Mesendoderm (in vitro differentiated cells): Measurements from ENCODE around the gene B4GALNT4.

Experiments used
- DNase-seq: peaks from one replicate; pipeline ENCODE4 v3.0.0; 2013
- H2AK5ac ChIP-seq: 2 replicates; pipeline ENCODE4 v1.6.1; 2013; ENCODE audit warnings: low read length, inconsistent platforms
- H2BK120ac ChIP-seq: 2 replicates; pipeline ENCODE4 v1.6.1; 2013; ENCODE audit warnings: low read depth, mild to moderate bottlenecking, low read length, moderate library complexity, mixed read lengths
- H2BK15ac ChIP-seq: replicated peaks from 2 replicates; pipeline ENCODE4 v1.6.1; 2013; ENCODE audit warnings: low read depth, mild to moderate bottlenecking, moderate library complexity
- H2BK5ac ChIP-seq: 2 replicates; pipeline ENCODE4 v1.6.1; 2013; ENCODE audit warnings: low read length, inconsistent platforms
- H3K18ac ChIP-seq: 2 replicates; pipeline ENCODE4 v1.6.1; 2013; ENCODE audit warnings: mild to moderate bottlenecking, low read length, mixed read lengths
- H3K23ac ChIP-seq: one replicate; pipeline ENCODE4 v1.6.1; 2013; ENCODE audit warnings: low read length
- H3K27ac ChIP-seq: 2 replicates; pipeline ENCODE4 v1.5.1; 2013; ENCODE audit warnings: low read depth, mild to moderate bottlenecking, inconsistent platforms, low read length, moderate library complexity
- H3K27me3 ChIP-seq: 2 replicates; pipeline ENCODE4 v1.6.1; 2013; ENCODE audit warnings: low read length, control low read depth, mild to moderate bottlenecking, inconsistent platforms; ENCODE audit not compliant: insufficient read depth, poor library complexity
- H3K36me3 ChIP-seq: 2 replicates; pipeline ENCODE4 v1.6.1; 2013; ENCODE audit warnings: low read length, inconsistent platforms; ENCODE audit not compliant: control insufficient read depth, insufficient read depth
- H3K4ac ChIP-seq: one replicate; pipeline ENCODE4 v1.6.1; 2013; ENCODE audit warnings: low read depth, mild to moderate bottlenecking, low read length, moderate library complexity
- H3K4me1 ChIP-seq: 2 replicates; pipeline ENCODE4 v1.6.1; 2013; ENCODE audit warnings: low read depth, low read length, inconsistent platforms; ENCODE audit not compliant: control insufficient read depth
- H3K4me2 ChIP-seq: 2 replicates; pipeline ENCODE4 v1.6.1; 2013; ENCODE audit warnings: low read length
- H3K4me3 ChIP-seq: 2 replicates; pipeline ENCODE4 v1.5.1; 2013; ENCODE audit warnings: mild to moderate bottlenecking, low read length
- H3K56ac ChIP-seq: one replicate; pipeline ENCODE4 v1.6.1; 2013; ENCODE audit warnings: low read length
- H3K79me1 ChIP-seq: 2 replicates; pipeline ENCODE4 v1.6.1; 2013; ENCODE audit warnings: low read length, inconsistent platforms
- H3K79me2 ChIP-seq: 2 replicates; pipeline ENCODE4 v1.6.1; 2013; ENCODE audit warnings: mild to moderate bottlenecking, low read length; ENCODE audit not compliant: control insufficient read depth, insufficient read depth
- H3K9ac ChIP-seq: 2 replicates; pipeline ENCODE4 v1.6.1; 2013; ENCODE audit warnings: low read length, inconsistent platforms
- H4K5ac ChIP-seq: one replicate; pipeline ENCODE4 v1.6.1; 2013; ENCODE audit warnings: low read length
- H4K8ac ChIP-seq: one replicate; pipeline ENCODE4 v1.6.1; 2013; ENCODE audit warnings: low read depth, mild to moderate bottlenecking, control low read depth, low read length, moderate library complexity
- WGBS: extraction: QIAGEN DNeasy Blood & Tissue Kit; methylation state at CpG from one replicate; pipeline ENCODE4 v1.1.7; 2013; ENCODE audit warnings: low lambda C conversion rate, missing lambda C conversion rate; ENCODE audit not compliant: insufficient coverage; ENCODE audit errors: extremely low coverage; 5-methylcytosine and 5-hydroxymethylcytosine counted together

The B4GALNT4 gene

DNA sequence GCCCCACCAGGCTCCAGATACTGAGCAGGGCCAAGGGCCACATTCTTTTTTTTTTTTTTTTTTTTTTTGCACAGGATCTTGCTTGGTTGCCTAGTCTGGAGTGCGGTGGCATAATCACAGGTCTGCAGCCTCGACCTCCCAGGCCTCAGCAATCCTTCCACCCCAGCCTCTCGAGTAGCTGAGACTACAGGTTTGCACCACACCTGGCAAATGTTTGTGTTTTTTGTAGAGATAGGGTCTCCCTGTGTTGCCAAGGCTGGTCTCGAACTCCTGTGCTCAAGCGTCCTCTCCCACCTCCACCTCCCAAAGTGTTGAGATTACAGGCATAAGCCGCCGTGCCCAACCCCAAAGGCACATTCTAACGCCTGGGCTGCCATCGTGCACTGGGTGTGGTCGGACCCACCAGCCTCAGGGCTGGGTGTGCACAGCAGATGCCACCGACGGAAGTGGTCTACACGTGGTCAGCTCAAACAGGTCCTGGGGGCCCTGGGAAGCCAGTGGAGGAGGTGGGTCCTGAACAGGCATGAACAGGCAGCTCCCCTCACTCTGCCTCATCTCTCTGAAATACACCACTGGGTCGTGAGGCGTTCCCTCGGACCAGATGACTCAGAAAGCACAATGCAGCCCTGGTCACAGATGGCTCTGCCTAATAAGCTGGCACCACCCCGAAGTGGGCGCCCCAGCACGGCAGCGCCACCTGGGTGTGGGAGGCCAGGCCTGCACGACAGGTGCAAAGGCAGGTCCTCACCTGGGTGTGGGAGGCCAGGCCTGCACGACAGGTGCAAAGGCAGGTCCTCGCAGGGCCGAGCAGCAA, 5.1 kb upstream of the B4GALNT4 start:
- H3K23ac ChIP-seq, result no peak overlapping the region
- no peak overlapping the region for H2BK5ac ChIP-seq
- H3K4me3 ChIP-seq, result no peak overlapping the region
- no peaks in the 10 kb centered on the region for H3K79me1 ChIP-seq
- no peak overlapping the region for H3K56ac ChIP-seq
- H3K27me3 ChIP-seq, result no peaks in the 10 kb centered on the region
- no peak overlapping the region for H3K9ac ChIP-seq
- no peak overlapping the region for H3K27ac ChIP-seq
- H2BK15ac ChIP-seq, result no peak overlapping the region
- H2BK120ac ChIP-seq, result no peak overlapping the region
- no peaks in the 10 kb centered on the region for H3K79me2 ChIP-seq
- H3K36me3 ChIP-seq, result no peaks in the 10 kb centered on the region
- no CpG with 5 or more reads among the region's 24 CpGs for WGBS
- no peak overlapping the region for H3K4me2 ChIP-seq
- peaks cover 5% of the 10 kb centered on the region for H3K4me1 ChIP-seq
- DNase-seq, result peak; percentile 69
- no peak overlapping the region for H2AK5ac ChIP-seq
- no peak overlapping the region for H3K4ac ChIP-seq
- H4K5ac ChIP-seq, result no peak overlapping the region
- H3K18ac ChIP-seq, result no peak overlapping the region
- no peak overlapping the region for H4K8ac ChIP-seq

DNA sequence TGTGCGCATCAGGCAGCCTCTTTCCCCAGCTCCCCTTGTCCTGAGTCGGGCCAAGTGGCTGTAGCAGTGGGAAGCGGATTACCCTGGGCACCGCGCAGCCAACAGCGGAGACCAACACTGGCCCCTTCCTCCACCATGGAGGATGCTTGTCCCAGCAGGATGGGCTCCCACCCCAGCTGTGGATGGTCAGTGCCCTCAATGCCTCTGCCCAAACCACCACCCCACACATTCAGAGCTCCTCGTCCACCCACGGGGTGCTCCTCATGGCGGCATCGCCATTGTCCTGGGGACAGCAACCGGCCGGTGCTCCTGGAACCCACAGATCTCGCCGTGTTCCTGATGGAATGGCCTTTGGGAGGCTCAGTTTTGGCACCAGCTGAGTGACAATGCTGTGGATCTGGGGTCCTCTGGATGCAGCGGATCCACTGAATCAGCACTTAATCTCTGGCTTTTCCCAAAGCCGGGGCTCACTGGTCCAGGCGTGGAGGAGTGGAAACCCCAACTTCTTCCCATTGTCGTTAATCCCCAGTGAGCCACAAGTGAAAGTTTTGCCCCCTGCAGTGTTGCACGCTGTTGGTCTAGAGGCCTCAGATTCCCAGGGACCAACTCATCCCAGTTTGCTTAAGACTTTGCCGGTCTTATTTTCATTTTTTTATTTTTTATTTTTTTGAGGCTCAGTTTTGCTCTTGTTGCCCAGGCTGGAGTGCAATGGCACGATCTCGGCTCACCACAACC, 4.1 kb upstream of the B4GALNT4 start:
- Histone ChIP-seq H4K8ac (no peak overlapping the region), H3K18ac (no peak overlapping the region), H4K5ac (no peak overlapping the region), H3K56ac (no peak overlapping the region), H3K79me2 (no peaks in the 10 kb centered on the region), H2BK5ac (no peak overlapping the region), H3K27ac (no peak overlapping the region), H3K4me2 (no peak overlapping the region), H2BK120ac (no peak overlapping the region), H3K27me3 (no peaks in the 10 kb centered on the region), H3K36me3 (no peaks in the 10 kb centered on the region), H2BK15ac (no peak overlapping the region), H3K4ac (no peak overlapping the region), H3K79me1 (no peaks in the 10 kb centered on the region), H3K4me1 (peaks cover 5% of the 10 kb centered on the region), H2AK5ac (no peak overlapping the region), H3K9ac (no peak overlapping the region), H3K4me3 (no peak overlapping the region), H3K23ac (no peak overlapping the region)
- no peak for DNase-seq
- WGBS, result no CpG with 5 or more reads among the region's 22 CpGs

DNA sequence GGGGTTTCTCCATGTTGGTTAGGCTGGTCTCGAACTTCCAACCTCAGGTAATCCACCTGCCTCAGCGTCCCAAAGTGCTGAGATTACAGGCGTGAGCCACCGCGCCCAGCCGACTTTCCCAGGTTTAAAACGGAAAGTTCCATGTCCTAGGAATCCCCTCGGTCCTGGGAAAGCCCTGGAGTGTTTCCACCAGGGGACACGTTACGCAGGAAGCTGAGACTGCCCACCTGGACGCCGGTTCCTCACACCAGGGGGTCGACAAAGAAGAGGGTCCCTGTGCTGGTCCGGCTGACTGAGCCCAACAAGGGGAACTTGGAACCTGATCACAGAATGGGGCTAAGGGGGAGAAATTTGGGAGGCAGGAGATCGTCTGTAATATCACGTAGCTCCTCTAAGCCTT, 3.5 kb upstream of the B4GALNT4 start:
- WGBS, result no CpG with 5 or more reads among the region's 16 CpGs
- Histone ChIP-seq H3K27me3 (no peaks in the 10 kb centered on the region), H3K56ac (no peak overlapping the region), H2BK120ac (no peak overlapping the region), H4K8ac (no peak overlapping the region), H3K27ac (no peak overlapping the region), H3K9ac (no peak overlapping the region), H2AK5ac (no peak overlapping the region), H3K4me2 (no peak overlapping the region), H4K5ac (no peak overlapping the region), H3K4ac (no peak overlapping the region), H2BK15ac (no peak overlapping the region), H3K79me2 (no peaks in the 10 kb centered on the region), H3K18ac (no peak overlapping the region), H3K23ac (no peak overlapping the region), H3K4me1 (peaks cover 5% of the 10 kb centered on the region), H3K79me1 (no peaks in the 10 kb centered on the region), H3K36me3 (no peaks in the 10 kb centered on the region), H2BK5ac (no peak overlapping the region), H3K4me3 (no peak overlapping the region)
- DNase-seq, result no peak

DNA sequence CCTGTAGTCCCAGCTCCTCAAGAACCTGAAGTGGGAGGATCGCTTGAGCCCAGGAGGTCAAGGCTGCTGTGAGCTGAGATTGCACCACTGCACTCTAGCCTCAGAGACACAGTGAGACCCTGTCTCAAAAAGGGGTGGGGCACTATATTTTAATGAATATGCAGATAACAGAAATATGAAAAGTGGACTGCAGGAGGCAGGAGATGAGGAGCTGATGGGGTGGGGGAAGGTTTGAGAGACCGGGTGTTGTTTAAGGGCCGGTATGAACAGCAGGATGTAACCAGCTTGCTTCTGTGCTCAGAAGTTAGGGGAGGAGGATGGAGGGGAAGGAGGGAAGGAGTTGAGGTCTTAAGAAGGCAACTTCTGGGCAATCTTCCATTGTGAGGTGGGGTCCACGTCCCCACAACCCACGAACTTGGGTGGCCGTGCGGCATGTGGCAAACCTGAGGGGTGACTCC, 1.3 kb upstream of the B4GALNT4 start:
- no peak overlapping the region for H4K8ac ChIP-seq
- no peak overlapping the region for H3K27ac ChIP-seq
- H2AK5ac ChIP-seq, result no peak overlapping the region
- no peak overlapping the region for H3K18ac ChIP-seq
- H3K4me1 ChIP-seq, result peaks cover 5% of the 10 kb centered on the region
- WGBS, result no CpG with 5 or more reads among the region's 7 CpGs
- H3K4me2 ChIP-seq, result no peak overlapping the region
- H2BK5ac ChIP-seq, result no peak overlapping the region
- no peaks in the 10 kb centered on the region for H3K79me1 ChIP-seq
- H3K4ac ChIP-seq, result no peak overlapping the region
- no peak overlapping the region for H4K5ac ChIP-seq
- H3K23ac ChIP-seq, result peak overlapping the region; percentile 15
- H2BK120ac ChIP-seq, result no peak overlapping the region
- no peaks in the 10 kb centered on the region for H3K27me3 ChIP-seq
- H3K36me3 ChIP-seq, result no peaks in the 10 kb centered on the region
- no peak overlapping the region for H3K9ac ChIP-seq
- H2BK15ac ChIP-seq, result no peak overlapping the region
- H3K4me3 ChIP-seq, result no peak overlapping the region
- peak; percentile 65 for DNase-seq
- H3K56ac ChIP-seq, result peak overlapping the region; percentile 62
- no peaks in the 10 kb centered on the region for H3K79me2 ChIP-seq

DNA sequence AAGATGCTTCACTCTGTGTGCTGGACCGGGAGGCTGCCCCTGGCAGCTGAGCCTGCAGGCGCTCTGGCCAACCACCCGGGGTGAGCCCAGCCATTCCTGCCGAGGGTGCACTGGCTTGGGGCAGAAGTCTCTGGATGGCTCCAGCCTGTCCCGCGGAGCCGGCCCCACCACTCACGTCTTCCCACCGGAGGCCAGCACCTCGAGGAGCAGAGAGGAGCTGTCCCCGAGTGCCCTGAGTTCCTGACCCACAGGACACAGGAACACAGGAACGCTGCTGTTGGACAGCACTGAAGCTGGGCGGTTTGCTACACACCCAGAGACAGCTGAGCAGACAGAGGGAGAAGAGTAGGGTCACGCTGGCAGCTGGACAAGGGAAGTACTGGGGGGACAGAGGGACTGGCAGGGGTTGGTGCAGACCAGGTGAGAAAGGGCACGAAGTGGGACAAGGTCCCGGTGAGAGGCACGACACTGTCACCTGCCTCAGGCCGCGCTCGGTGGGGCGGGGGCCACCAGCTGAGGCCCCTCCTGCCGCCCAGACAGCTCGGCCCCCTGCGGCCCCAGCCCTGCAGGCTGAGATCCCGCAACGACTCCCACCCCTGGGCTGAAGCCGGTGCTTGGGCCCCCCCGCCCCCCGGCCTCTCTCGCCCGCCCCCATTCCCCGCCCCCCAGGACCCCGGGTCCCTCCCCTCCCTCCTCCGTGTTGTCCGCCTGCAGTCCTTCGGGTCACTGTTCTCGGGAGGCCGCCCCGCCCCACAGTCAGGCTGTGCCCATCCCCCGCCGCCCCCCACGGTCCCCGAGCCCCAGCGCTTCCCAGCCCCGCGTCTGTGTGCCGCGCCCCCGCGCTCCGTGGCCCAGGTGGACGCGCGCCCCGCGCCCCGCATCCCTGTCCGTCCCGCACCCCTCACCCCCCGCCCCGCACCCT, 624 bp upstream of the B4GALNT4 start:
- WGBS, result no CpG with 5 or more reads among the region's 61 CpGs
- Histone ChIP-seq H4K5ac (no peak overlapping the region), H2BK120ac (no peak overlapping the region), H3K4me3 (no peak overlapping the region), H2AK5ac (no peak overlapping the region), H3K27ac (no peak overlapping the region), H3K79me1 (no peaks in the 10 kb centered on the region), H3K79me2 (no peaks in the 10 kb centered on the region), H3K4ac (no peak overlapping the region), H2BK15ac (no peak overlapping the region), H4K8ac (no peak overlapping the region), H3K4me1 (peaks cover 5% of the 10 kb centered on the region), H3K23ac (peak overlapping the region; percentile 66), H3K9ac (peak overlapping the region; percentile 48), H2BK5ac (no peak overlapping the region), H3K4me2 (peak overlapping the region; percentile 48), H3K36me3 (peaks cover 4% of the 10 kb centered on the region), H3K56ac (peak overlapping the region; percentile 62), H3K18ac (no peak overlapping the region), H3K27me3 (no peaks in the 10 kb centered on the region)
- peak; percentile 47 for DNase-seq
